RKO (cell line): ENCODE measurements around the gene ASPA.

Source experiments
- DNase-seq: peaks from one replicate; pipeline ENCODE4 v3.0.0-alpha.2; 2016; ENCODE audit warnings: low spot score

The ASPA gene

DNA sequence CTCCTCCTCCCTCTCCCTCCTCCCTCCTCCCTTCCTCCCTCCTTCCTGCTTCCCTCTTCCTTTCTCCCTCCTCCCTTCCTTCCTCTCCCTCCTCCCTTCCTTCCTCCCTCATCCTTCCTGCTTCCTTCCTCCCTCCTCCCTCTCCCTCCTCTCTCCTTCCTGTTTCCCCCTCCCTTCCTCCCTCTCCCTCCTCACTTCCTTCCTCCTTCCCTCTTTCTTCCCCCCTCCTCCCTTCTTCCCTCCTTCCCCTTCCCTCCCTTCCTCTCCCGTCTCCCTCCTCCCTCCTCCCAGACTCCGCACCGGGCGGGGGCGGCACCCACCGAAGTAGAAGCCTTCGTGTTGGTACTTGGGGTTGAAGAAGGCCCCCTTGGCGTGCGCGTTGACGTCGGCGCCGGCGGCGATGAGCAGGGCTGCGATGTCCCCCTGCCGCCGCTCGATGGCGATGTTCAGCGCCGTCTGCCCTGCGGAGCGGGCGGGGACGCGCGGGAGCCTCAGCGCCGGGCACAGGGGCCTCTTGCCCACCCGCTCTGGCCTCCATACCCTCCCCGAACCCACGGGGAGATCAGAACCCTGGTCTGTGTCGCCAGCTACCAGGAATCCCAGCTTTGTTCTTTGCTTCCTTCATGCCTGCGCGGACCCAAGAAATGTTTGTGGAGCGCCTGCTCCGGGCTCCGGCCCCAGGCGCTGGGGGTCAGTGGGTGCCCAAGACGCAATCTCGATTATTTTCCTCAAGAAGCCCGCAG is 59.6 kb downstream of the ASPA start:
- DNase-seq, result no peak

DNA sequence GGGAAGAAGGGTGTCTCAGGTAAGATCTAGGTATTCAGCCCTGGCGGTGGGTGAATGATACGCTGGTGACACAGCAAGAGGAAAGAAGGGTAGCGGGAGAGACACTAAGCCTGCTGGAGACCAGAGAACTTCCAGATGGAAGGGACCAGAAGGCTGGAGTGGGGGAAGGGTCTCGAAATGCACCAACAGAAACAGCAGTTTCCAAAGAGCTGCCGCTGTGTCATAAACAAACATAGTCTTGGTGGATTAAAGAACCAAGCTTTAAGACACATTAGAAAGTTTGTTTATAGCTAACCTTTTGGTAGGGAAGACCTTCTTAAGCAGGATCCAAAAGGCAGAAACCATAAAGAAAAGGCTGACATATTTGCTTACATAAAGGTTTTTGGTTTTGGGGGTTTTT is 60.9 kb downstream of the ASPA start:
- DNase-seq, result no peak

DNA sequence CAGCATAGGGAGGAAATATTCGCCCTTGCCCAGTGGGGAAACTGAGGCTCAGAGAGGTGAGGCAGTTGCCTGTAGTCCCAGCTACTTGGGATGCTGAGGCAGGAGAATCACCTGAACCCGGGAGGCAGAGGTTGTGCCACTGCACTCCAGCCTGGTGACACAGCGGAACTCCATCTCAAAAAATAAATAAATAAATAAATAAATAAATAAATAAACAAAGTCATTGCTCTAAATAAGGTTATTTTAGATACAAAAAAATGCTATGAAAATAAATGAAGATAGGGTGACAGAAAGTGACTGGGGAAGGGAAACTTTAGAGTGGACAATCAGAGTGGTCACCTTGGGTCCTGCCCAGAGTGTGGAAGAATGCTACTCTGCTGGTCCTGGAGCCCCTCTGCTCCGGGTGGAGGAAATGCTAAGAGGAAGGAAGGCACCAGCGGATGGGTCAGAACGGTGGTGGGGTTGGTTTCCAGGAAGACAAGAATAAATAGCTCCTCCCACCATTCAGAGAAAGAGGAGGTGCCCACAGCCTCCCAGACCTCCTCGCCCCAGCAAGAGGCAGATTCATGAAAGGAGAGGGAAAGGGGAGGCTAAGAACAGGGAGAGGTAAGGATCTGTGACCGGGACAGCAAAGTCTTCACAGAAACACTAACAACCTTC is 64.2 kb downstream of the ASPA start:
- DNase-seq, result no peak

DNA sequence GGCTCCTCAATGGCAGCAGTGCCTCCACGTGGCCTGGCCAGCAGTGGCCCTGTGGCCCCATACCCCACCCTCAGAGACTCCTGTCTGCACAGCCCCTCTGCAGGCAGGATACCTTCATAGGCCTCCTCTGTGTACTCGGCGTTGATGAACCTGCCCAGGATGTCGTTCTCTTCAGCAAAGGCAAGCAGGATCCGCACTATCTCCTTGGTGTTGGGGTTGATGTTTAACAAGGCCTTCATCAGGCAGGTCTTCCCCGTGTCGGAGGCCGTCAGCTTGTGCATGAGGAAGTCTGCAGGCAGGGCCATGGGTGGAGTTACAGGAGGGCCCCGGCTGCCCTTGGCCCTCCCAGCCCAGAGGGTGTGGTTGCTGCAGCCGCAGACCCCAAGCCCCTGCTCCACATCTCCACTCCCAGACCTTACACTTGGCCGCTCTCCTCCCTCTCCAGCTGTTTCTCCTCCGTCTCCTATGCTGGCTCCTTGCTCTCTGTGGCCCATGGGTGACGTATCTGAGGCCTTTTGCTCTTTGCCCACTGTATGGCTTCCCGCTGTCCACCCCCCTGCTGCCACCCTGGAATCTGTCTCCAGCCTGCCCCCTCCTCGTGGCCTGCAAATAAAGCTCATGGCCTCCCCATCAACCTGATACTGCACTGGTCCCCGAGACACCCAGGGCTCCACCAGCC is 66.8 kb downstream of the ASPA start:
- DNase-seq, result no peak

GRCh38 chr17:3543453-3543852 is 67.7 kb downstream of the ASPA start:
- DNase-seq, result no peak

- DNase-seq, result no peak
Observed at GRCh38 chr17:3544365-3544764, 68.6 kb downstream of the ASPA start.

- DNase-seq, result no peak
Observed at GRCh38 chr17:3545151-3545550, 69.4 kb downstream of the ASPA start.

- DNase-seq, result no peak
Observed at GRCh38 chr17:3546521-3546920, 70.7 kb downstream of the ASPA start.

DNA sequence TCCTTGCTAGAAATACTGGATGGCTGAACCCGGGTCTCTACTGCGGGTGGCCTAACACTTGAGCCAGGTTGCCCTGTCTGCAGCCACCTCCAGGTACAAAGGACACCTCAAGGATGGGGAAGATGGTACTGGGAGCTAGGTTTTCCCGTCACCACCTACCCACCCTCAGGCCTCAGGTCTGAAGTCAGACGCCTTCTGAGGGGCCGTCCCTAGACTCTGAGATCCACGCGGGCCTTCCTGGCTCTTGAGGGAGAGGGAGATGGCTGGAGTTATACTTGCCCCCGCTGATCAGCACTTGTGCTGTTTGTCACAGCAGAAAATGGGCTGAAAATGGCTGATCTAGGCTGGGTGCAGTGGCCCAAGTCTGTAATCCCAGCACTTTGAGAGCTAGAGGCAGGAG is 71.2 kb downstream of the ASPA start:
- no peak for DNase-seq

DNA sequence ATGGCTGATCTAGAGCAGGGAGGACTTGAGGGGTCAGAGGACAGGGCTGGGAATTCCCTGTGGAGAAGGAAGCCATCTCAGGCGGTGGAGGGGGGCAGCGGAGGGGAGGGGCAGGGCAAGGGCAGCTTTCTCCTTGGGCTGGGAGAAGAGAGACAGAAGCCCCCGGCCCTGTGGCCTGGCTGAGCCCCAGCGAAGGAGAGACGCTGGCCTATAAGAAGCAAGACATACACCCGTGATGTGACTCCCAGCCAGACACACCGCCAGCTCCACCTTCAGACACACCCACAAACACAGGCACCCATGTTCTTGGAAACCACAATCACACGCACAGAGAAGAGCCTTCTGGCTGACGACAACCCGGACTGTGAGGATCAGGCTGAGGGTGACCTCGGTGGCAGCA is 71.8 kb downstream of the ASPA start:
- no peak for DNase-seq

GRCh38 chr17:3549610-3550162 is 73.9 kb downstream of the ASPA start:
- no peak for DNase-seq

GRCh38 chr17:3551189-3551588 is 75.4 kb downstream of the ASPA start:
- no peak for DNase-seq

- no peak for DNase-seq
Observed at GRCh38 chr17:3552916-3553315, 77.1 kb downstream of the ASPA start.
